Endodermal cell (in vitro differentiated cells): Measurements from ENCODE around the gene CACNG1. TPM values are rescaled to one million over a fixed set of nuclear protein-coding genes. Genes with fewer than 3 reads are reported as not detected.

Experiments
- DNase-seq: peaks from one replicate; pipeline ENCODE4 v3.0.0-alpha.2; 2017
- H3K27ac ChIP-seq: 2 replicates; pipeline ENCODE4 v1.5.1; 2013; ENCODE audit warnings: mild to moderate bottlenecking, low read depth, low read length, moderate library complexity
- H3K27me3 ChIP-seq: 2 replicates; pipeline ENCODE4 v1.6.1; 2013; ENCODE audit warnings: mild to moderate bottlenecking, low read length, moderate library complexity; ENCODE audit not compliant: insufficient read depth, control insufficient read depth, poor library complexity, severe bottlenecking
- H3K36me3 ChIP-seq: 2 replicates; pipeline ENCODE4 v1.7.0; 2013; ENCODE audit warnings: mild to moderate bottlenecking, low read length, moderate library complexity; ENCODE audit not compliant: control insufficient read depth, insufficient read depth
- H3K4me1 ChIP-seq: one replicate; pipeline ENCODE4 v1.7.0; 2013; ENCODE audit warnings: low read length; ENCODE audit not compliant: control insufficient read depth, insufficient read depth
- H3K4me3 ChIP-seq: 2 replicates; pipeline ENCODE4 v1.5.1; 2013; ENCODE audit warnings: mild to moderate bottlenecking, low read length, moderate library complexity
- H3K9ac ChIP-seq: 2 replicates; pipeline ENCODE4 v1.6.1; 2013; ENCODE audit warnings: mild to moderate bottlenecking, low read length, moderate library complexity; ENCODE audit not compliant: poor library complexity, severe bottlenecking; ENCODE audit errors: extremely low read depth
- H3K9me3 ChIP-seq: 2 replicates; pipeline ENCODE4 v1.6.1; 2013; ENCODE audit warnings: mild to moderate bottlenecking, low read length, moderate library complexity; ENCODE audit not compliant: control insufficient read depth
- H3K27ac Mint-ChIP-seq: 2 replicates; pipeline ENCODE4 v1.8.0; 2020; ENCODE audit warnings: mixed read lengths
- H3K27me3 Mint-ChIP-seq: 2 replicates; pipeline ENCODE4 v1.8.0; 2021; ENCODE audit warnings: mild to moderate bottlenecking, mixed read lengths; ENCODE audit not compliant: insufficient read depth
- H3K36me3 Mint-ChIP-seq: 2 replicates; pipeline ENCODE4 v1.8.0; 2020; ENCODE audit warnings: low read depth, mixed read lengths
- H3K4me1 Mint-ChIP-seq: 2 replicates; pipeline ENCODE4 v1.8.0; 2020; ENCODE audit warnings: mixed read lengths
- H3K4me3 Mint-ChIP-seq: 2 replicates; pipeline ENCODE4 v1.8.0; 2020; ENCODE audit warnings: mild to moderate bottlenecking, moderate library complexity, mixed read lengths
- H3K9me3 Mint-ChIP-seq: 2 replicates; pipeline ENCODE4 v1.8.0; 2020; ENCODE audit warnings: mild to moderate bottlenecking, mixed read lengths
- WGBS, 2 experiments: methylation state at CpG; one replicate each; pipeline versions ENCODE4 v1.1.5 to v1.1.7; 2013; ENCODE audit warnings: missing lambda C conversion rate in 2 of 2, mixed read lengths in 1 of 2; ENCODE audit not compliant: insufficient coverage in 1 of 2, insufficient read length in 1 of 2; 5-methylcytosine and 5-hydroxymethylcytosine counted together
- total RNA-seq, 2 donors: library from RNA; stranded (reverse); fragmentation: NEBNext Ultra II Directional in 1 of 2; extraction: Animal tissue kit (Norgen Biotek cat#: 25700) in 1 of 2; gene quantifications; 2 replicates in 1 of 2; 3 replicates in 1 of 2; pipeline ENCODE4 v1.2.1, GENCODE V29; 2021
- TF ChIP-seq, protein P1 (sequence below): fragments of 200-600 bp; sonication (generic); conservative IDR thresholded peaks from 2 replicates; pipeline ENCODE4 v1.5.0; 2021; ENCODE audit warnings: antibody characterized with exemption, mild to moderate bottlenecking

CACNG1 gene
- total RNA-seq, 2 donors from 2014 or later, result not detected

DNA sequence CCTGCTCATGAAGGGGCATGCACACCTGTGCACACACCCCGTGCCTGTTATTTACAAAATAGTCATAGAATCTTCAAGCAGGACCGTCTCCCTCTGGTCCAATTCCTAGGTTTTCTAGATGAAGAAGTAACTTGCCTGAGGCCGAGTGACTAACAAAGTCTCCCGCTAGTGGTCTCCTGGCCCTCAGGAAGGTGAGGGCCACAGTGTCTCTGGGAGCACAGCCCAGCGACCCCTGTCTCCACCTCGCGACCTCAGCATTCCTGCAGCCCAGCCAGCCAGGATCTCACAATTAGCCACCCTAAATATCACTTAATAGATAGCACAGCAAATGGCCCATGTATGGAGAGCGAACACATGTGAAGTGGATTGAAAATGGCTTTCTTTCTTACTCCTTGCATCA is 30.5 kb upstream of the CACNG1 start:
- Histone ChIP-seq H3K27ac (no peak overlapping the region), H3K9me3 (no peaks in the 10 kb centered on the region), H3K9ac (no peak overlapping the region), H3K4me3 (no peak overlapping the region), H3K4me1 (no peaks in the 10 kb centered on the region), H3K27me3 (no peaks in the 10 kb centered on the region), H3K36me3 (no peaks in the 10 kb centered on the region)
- Mint-ChIP-seq H3K27ac (no peak overlapping the region), H3K4me1 (peaks cover 1% of the 10 kb centered on the region), H3K27me3 (no peaks in the 10 kb centered on the region), H3K9me3 (no peaks in the 10 kb centered on the region), H3K4me3 (no peak overlapping the region), H3K36me3 (no peaks in the 10 kb centered on the region)
- TF ChIP-seq, protein P1, sequence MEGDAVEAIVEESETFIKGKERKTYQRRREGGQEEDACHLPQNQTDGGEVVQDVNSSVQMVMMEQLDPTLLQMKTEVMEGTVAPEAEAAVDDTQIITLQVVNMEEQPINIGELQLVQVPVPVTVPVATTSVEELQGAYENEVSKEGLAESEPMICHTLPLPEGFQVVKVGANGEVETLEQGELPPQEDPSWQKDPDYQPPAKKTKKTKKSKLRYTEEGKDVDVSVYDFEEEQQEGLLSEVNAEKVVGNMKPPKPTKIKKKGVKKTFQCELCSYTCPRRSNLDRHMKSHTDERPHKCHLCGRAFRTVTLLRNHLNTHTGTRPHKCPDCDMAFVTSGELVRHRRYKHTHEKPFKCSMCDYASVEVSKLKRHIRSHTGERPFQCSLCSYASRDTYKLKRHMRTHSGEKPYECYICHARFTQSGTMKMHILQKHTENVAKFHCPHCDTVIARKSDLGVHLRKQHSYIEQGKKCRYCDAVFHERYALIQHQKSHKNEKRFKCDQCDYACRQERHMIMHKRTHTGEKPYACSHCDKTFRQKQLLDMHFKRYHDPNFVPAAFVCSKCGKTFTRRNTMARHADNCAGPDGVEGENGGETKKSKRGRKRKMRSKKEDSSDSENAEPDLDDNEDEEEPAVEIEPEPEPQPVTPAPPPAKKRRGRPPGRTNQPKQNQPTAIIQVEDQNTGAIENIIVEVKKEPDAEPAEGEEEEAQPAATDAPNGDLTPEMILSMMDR, result no peak
- WGBS, 2 experiments, result 94 to 96% methylated on average over 5 to 8 of the region's 8 CpGs
- DNase-seq, result no peak

DNA sequence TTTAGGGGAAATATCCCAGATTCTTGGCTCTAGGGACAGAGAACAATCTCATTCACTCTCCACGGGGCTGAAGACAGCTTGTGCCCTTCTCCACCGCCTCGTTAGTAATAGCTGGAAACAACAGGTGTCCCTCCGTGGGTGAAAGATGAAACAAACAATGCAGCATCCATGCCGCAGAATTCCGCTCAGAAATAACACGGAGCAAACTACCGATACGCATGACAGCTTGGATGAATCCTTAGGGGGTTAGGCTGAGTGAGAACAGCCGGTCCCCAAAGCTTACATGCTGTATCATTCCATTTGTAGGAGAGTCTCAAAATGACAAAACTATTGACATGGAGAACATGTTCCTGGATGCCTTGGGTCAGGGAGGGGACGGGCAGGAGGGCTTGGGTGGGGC is 29.4 kb upstream of the CACNG1 start:
- Mint-ChIP-seq H3K9me3 (no peaks in the 10 kb centered on the region), H3K4me3 (no peak overlapping the region), H3K36me3 (no peaks in the 10 kb centered on the region), H3K4me1 (peaks cover 5% of the 10 kb centered on the region), H3K27me3 (no peaks in the 10 kb centered on the region), H3K27ac (no peak overlapping the region)
- Histone ChIP-seq H3K9ac (no peak overlapping the region), H3K9me3 (no peaks in the 10 kb centered on the region), H3K27ac (no peak overlapping the region), H3K4me1 (no peaks in the 10 kb centered on the region), H3K4me3 (no peak overlapping the region), H3K36me3 (no peaks in the 10 kb centered on the region), H3K27me3 (no peaks in the 10 kb centered on the region)
- TF ChIP-seq, protein P1, result no peak
- 93 to 97% methylated on average over 11 of the region's 11 CpGs for WGBS, 2 experiments
- DNase-seq, result no peak

DNA sequence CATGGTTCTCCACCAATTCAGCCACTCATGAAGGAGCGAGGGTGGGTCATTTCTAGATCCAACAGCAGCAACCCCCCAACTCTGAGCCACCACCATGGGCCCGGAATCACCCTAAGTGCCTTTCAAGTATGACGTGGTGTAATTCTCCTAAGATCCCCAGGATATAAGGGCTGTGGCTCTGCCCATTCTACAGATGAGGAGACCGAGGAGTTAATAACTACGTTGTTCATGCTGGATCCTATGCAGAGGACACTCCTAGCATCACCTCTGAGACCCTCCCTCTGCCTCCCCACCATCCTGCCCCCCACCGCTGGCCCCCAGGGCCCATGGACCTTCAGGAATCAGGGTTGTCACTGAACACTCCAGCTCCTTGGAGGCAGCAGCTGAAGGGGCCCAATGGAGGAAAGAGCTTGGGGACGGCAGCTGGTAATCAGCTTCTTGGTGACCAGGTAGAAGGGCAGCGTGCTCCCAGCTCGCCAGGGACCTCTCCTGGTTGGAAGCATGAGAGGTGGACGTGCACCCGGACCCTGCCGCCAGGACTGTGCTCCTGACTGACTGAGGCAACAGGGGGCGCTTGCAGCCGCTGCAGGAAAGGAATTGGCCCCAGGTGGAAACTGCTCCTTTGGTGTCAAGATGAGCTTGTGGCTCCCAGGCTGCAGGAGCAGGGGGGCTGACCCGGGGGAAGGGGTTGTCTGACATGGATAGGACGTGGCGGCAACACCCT is 28.2 kb upstream of the CACNG1 start:
- H3K4me3 Mint-ChIP-seq, result no peak overlapping the region
- Histone ChIP-seq H3K4me3 (no peak overlapping the region), H3K9me3 (no peaks in the 10 kb centered on the region), H3K27ac (no peak overlapping the region), H3K9ac (no peak overlapping the region), H3K27me3 (no peaks in the 10 kb centered on the region), H3K4me1 (no peaks in the 10 kb centered on the region), H3K36me3 (no peaks in the 10 kb centered on the region)
- 86 to 91% methylated on average over 13 to 17 of the region's 17 CpGs for WGBS, 2 experiments
- peaks cover 5% of the 10 kb centered on the region for H3K4me1 Mint-ChIP-seq
- H3K27ac Mint-ChIP-seq, result no peak overlapping the region
- H3K9me3 Mint-ChIP-seq, result no peaks in the 10 kb centered on the region
- H3K36me3 Mint-ChIP-seq, result no peaks in the 10 kb centered on the region
- H3K27me3 Mint-ChIP-seq, result no peaks in the 10 kb centered on the region
- DNase-seq, result peak; percentile 95
- TF ChIP-seq, protein P1, result peak; percentile 79
